Measurements from ENCODE around the gene CGREF1.

CGREF1 gene

DNA sequence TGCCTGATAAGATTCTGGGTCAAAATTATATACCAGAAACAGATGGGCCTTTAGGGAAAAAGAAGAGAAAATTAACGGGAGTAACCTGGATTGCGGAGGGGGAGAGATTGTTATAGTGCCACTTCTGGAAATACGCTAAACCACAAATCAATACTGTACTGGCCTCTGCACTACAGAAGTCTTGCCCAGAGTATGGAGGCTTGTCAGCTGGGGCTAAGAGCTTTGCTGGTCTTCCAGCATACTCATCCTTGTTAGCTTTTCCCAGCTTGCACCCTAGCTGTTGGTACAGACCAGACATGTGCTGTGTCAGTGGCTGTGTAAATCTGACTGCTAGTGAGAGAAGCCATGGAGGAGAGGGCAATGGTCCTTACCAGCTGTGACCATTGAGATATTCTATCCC is 58.6 kb downstream of the CGREF1 start:
- TF ChIP-seq, protein P1, sequence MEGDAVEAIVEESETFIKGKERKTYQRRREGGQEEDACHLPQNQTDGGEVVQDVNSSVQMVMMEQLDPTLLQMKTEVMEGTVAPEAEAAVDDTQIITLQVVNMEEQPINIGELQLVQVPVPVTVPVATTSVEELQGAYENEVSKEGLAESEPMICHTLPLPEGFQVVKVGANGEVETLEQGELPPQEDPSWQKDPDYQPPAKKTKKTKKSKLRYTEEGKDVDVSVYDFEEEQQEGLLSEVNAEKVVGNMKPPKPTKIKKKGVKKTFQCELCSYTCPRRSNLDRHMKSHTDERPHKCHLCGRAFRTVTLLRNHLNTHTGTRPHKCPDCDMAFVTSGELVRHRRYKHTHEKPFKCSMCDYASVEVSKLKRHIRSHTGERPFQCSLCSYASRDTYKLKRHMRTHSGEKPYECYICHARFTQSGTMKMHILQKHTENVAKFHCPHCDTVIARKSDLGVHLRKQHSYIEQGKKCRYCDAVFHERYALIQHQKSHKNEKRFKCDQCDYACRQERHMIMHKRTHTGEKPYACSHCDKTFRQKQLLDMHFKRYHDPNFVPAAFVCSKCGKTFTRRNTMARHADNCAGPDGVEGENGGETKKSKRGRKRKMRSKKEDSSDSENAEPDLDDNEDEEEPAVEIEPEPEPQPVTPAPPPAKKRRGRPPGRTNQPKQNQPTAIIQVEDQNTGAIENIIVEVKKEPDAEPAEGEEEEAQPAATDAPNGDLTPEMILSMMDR (IDR thresholded peaks at IDR 0.05; ENCODE audit: low read length) = no peak
- TF ChIP-seq EZH2 (optimal IDR thresholded peaks at IDR 0.05; ENCODE audit: low read depth, low read length) (no peak), EZH2phosphoT487 (IDR thresholded peaks at IDR 0.05; ENCODE audit: low read length) (no peak)
- Histone ChIP-seq H4K20me1 (ENCODE audit: insufficient read depth, low read length) (no peaks in the 10 kb centered on the region), H3K9me3 (replicated peaks; ENCODE audit: insufficient read depth, low read length) (no peaks in the 10 kb centered on the region), H3K4me1 (ENCODE audit: low read length) (no peaks in the 10 kb centered on the region), H3K27ac (ENCODE audit: low read length) (no peak overlapping the region), H3K4me2 (ENCODE audit: low read depth, low read length) (no peak overlapping the region), H3K79me2 (ENCODE audit: low read length) (no peaks in the 10 kb centered on the region), H3K4me3 (ENCODE audit: low read length) (no peak overlapping the region), H3K9me2 (replicated peaks; ENCODE audit: insufficient read depth, low read length) (no peaks in the 10 kb centered on the region), H3K27me3 (replicated peaks; ENCODE audit: insufficient read depth, low read length) (no peaks in the 10 kb centered on the region), H2AFZ (ENCODE audit: low read length) (no peak overlapping the region), H3K36me3 (replicated peaks; ENCODE audit: insufficient read depth, low read length) (no peaks in the 10 kb centered on the region), H3K9ac (ENCODE audit: low read length) (no peak overlapping the region), H3F3A (ENCODE audit: insufficient read depth, low read length) (peaks cover under 1% of the 10 kb centered on the region; the same call in 1 of the 2 replicates)
- no peak for DNase-seq

DNA sequence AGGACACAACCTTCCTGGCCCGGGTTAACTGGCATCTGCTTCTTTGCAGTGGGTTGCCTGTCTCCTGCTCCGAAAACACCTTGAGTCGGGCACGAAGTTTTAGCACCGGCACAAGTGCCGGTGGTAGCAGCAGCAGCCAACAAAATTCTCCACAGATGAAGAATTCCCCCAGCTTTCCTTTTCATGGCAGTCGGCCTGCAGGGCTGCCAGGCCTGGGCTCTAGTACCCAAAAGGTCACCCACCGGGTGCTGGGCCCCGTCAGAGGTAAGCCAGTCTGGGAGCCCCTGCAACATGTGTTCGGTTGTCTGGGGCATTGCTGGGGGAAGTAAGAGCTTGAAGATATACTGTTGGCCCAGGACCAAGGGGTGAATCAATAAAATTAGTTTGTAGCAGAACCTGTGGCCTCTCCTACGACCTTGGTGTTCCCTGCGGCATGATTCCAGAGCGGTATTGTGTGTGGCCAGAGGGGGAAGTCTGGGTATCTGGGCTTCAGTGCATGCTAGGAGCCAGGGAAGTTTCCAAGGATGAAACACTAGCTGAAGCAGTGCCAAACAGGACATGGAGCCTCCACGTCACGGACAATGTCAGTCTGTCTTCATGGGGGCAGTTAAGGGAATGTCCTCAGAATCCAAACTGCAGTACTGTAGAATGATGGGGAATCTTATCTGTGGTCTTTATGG is 59.6 kb downstream of the CGREF1 start:
- H3K9me2 ChIP-seq (replicated peaks; ENCODE audit: insufficient read depth, low read length) = no peaks in the 10 kb centered on the region
- DNase-seq = no peak
- H3K27me3 ChIP-seq (replicated peaks; ENCODE audit: insufficient read depth, low read length) = no peaks in the 10 kb centered on the region
- H3K4me2 ChIP-seq (ENCODE audit: low read depth, low read length) = no peak overlapping the region
- H4K20me1 ChIP-seq (ENCODE audit: insufficient read depth, low read length) = no peaks in the 10 kb centered on the region
- no peaks in the 10 kb centered on the region for H3K4me1 ChIP-seq (ENCODE audit: low read length)
- H3K79me2 ChIP-seq (ENCODE audit: low read length) = no peaks in the 10 kb centered on the region
- no peaks in the 10 kb centered on the region for H3K9me3 ChIP-seq (replicated peaks; ENCODE audit: insufficient read depth, low read length)
- H3K36me3 ChIP-seq (replicated peaks; ENCODE audit: insufficient read depth, low read length) = no peaks in the 10 kb centered on the region
- H3K9ac ChIP-seq (ENCODE audit: low read length) = no peak overlapping the region
- H3K27ac ChIP-seq (ENCODE audit: low read length) = no peak overlapping the region
- TF ChIP-seq, protein P1 (IDR thresholded peaks at IDR 0.05; ENCODE audit: low read length) = no peak
- no peak for TF ChIP-seq EZH2phosphoT487 (IDR thresholded peaks at IDR 0.05; ENCODE audit: low read length)
- TF ChIP-seq EZH2 (optimal IDR thresholded peaks at IDR 0.05; ENCODE audit: low read depth, low read length) = no peak
- H3K4me3 ChIP-seq (ENCODE audit: low read length) = no peak overlapping the region
- H3F3A ChIP-seq (ENCODE audit: insufficient read depth, low read length) = no peaks in the 10 kb centered on the region
- H2AFZ ChIP-seq (ENCODE audit: low read length) = no peak overlapping the region

DNA sequence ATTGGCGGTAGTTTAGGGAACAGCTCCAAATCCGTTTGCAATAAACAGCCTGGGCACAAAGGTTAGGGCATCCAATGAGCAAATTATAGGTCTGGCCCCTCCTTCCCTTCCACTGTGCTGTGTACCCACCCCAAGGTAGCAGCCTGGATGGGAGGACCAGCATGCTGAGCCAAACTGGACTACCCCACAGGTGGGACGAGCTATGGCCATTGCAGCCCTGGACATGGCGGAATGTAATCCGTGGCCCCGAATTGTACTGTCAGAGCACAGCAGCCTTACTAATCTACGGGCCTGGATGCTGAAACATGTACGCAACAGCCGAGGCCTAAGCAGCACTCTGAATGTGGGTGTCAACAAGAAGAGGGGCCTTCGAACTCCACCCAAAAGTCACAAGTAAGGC is 60.7 kb downstream of the CGREF1 start:
- Histone ChIP-seq H3K9me3 (replicated peaks; ENCODE audit: insufficient read depth, low read length) (no peaks in the 10 kb centered on the region), H3K36me3 (replicated peaks; ENCODE audit: insufficient read depth, low read length) (no peaks in the 10 kb centered on the region), H3K4me3 (ENCODE audit: low read length) (no peak overlapping the region)

More for the DNA sequence above, 60.7 kb downstream of the CGREF1 start:
- Histone ChIP-seq H3F3A (ENCODE audit: insufficient read depth, low read length) (no peaks in the 10 kb centered on the region), H3K4me1 (ENCODE audit: low read length) (no peaks in the 10 kb centered on the region), H3K9me2 (replicated peaks; ENCODE audit: insufficient read depth, low read length) (no peaks in the 10 kb centered on the region), H2AFZ (ENCODE audit: low read length) (no peak overlapping the region), H3K9ac (ENCODE audit: low read length) (no peak overlapping the region), H3K27ac (ENCODE audit: low read length) (no peak overlapping the region), H3K4me2 (ENCODE audit: low read depth, low read length) (no peak overlapping the region), H3K79me2 (ENCODE audit: low read length) (no peaks in the 10 kb centered on the region), H4K20me1 (ENCODE audit: insufficient read depth, low read length) (no peaks in the 10 kb centered on the region), H3K27me3 (replicated peaks; ENCODE audit: insufficient read depth, low read length) (no peaks in the 10 kb centered on the region)
- TF ChIP-seq, protein P1 (IDR thresholded peaks at IDR 0.05; ENCODE audit: low read length) = no peak
- TF ChIP-seq EZH2 (optimal IDR thresholded peaks at IDR 0.05; ENCODE audit: low read depth, low read length) (no peak), EZH2phosphoT487 (IDR thresholded peaks at IDR 0.05; ENCODE audit: low read length) (no peak)
- DNase-seq = no peak

All from MM.1S (cell line).